Measurements from ENCODE around the gene TFB1M.
A peak's percentile ranks its signal among the peaks of the same experiment; 100 is the strongest.

The TFB1M gene

DNA sequence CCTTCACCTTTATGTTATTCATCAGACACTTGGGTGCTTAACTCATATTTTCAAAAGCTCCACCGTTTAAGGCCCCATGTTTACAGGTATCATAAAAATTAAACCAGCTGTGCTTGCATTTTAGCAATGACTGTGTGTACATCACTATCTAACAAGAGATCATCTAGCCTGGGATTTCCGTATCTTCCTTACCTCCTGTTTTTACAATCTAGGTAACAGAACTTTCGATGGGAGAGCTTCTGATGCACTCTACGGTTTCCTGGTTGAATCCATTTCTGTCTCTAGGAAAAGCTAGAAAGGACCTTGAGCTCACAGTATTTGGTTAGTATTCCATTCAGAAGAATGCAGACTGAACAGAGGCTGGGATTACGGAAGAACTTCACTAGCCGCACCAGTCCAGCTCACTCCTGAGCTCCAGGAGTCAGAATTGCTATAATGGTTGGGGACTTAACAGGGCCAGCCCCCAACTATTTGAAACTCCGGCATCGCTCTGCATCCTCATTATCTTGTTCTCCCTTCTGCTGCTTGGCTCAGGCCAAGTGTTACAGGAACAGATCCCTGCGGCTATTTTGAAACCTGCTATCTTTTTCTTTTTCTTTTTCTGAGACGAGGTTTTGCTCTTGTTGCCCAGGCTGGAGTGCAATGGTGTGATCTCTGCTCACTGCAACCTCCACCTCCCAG is 63.4 kb downstream of the TFB1M start:
- H3K4me3 ChIP-seq (replicated peaks; ENCODE audit: low read depth, low read length) = no peak overlapping the region
- TF ChIP-seq, protein P1, sequence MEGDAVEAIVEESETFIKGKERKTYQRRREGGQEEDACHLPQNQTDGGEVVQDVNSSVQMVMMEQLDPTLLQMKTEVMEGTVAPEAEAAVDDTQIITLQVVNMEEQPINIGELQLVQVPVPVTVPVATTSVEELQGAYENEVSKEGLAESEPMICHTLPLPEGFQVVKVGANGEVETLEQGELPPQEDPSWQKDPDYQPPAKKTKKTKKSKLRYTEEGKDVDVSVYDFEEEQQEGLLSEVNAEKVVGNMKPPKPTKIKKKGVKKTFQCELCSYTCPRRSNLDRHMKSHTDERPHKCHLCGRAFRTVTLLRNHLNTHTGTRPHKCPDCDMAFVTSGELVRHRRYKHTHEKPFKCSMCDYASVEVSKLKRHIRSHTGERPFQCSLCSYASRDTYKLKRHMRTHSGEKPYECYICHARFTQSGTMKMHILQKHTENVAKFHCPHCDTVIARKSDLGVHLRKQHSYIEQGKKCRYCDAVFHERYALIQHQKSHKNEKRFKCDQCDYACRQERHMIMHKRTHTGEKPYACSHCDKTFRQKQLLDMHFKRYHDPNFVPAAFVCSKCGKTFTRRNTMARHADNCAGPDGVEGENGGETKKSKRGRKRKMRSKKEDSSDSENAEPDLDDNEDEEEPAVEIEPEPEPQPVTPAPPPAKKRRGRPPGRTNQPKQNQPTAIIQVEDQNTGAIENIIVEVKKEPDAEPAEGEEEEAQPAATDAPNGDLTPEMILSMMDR (IDR thresholded peaks at IDR 0.05; ENCODE audit: low read depth, low read length, missing control alignments) = no peak
- DNase-seq (ENCODE audit: extremely low read depth, low read depth) = no peak

DNA sequence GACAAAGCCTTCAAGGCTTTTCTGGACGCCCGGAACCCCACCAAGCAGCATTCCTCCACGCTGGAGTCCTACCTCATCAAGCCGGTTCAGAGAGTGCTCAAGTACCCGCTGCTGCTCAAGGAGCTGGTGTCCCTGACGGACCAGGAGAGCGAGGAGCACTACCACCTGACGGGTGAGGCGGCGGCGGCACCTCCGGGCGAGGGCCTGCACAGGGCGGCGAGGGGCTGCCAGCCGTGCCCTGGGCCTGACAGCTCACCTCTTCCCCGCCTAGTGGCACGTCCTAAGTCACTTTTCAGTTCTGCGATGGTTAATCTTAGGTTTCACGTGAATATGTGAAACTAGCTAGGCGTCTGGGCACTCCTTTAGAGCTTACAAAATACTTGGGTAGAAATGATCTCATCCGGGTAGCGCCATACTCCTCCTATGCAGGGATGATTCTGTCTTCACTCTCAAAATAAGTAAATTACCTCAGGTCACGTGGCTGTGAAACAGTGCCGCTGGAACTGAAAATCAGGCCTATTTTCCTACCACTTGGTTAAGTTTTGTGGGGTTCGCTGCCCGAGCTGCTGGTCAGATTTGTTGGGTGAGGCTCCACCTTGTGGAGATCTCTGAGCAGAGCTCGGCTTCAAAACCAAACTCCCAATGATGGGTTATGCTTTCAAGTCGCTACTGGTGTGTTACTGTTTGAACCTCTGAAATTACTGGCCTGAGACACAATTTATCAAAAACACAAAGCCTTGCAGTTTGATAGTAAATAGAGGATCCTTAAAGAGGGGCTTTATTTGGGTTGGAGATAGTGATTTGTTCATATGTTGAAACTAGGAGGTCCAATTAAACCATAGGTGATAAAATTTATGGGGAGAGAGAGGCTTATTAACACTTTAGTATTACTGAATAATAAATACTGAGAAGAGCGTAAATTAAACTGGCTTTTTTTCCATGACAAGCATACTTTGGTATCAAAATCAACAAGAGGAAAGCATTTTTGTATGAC is 66.0 kb downstream of the TFB1M start:
- H3K4me3 ChIP-seq (replicated peaks; ENCODE audit: low read depth, low read length) = no peak overlapping the region
- TF ChIP-seq, protein P1 (IDR thresholded peaks at IDR 0.05; ENCODE audit: low read depth, low read length, missing control alignments) = peak; percentile 78
- no peak for DNase-seq (ENCODE audit: extremely low read depth, low read depth)

DNA sequence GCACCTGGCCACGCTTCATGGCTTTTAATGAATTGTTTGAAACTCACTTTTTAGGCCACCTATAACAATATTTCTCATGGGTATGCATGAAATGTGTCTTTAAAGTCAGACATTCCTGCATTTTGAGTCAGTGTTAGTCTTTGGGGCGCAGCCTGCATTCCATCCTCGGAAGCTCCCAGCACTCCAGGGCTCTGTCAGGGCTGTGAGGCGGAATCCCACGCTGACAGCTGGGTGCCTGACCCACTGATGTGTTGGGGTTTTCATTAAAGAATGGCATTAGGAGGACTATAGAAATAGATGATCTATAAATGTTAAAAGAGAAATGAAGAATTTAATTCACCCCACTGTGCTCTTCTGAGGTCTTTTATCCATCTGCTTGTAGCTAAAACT is 66.7 kb downstream of the TFB1M start:
- no peak for DNase-seq (ENCODE audit: extremely low read depth, low read depth)
- TF ChIP-seq, protein P1 (IDR thresholded peaks at IDR 0.05; ENCODE audit: low read depth, low read length, missing control alignments) = no peak
- H3K4me3 ChIP-seq (replicated peaks; ENCODE audit: low read depth, low read length) = no peak overlapping the region

DNA sequence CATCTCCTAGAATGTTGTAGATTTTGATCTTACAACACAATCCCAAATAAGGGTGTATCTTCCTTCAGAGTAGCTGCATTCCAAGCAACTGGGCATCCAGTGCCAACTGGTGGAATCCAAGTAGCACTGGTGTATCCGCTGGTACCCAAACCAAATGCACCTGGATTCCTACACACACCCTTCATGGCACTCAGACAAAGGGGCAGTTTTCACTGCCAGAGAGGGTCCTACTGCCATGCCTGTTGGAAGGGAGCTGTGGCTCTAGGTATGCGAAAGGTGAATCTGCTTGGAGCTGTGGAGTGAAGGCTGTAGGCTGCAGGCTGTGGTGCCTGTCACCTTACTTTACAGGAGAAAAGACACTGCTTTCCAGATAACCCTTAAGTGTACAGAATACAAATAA is 67.5 kb downstream of the TFB1M start:
- no peak for DNase-seq (ENCODE audit: extremely low read depth, low read depth)
- TF ChIP-seq, protein P1 (IDR thresholded peaks at IDR 0.05; ENCODE audit: low read depth, low read length, missing control alignments) = no peak
- no peak overlapping the region for H3K4me3 ChIP-seq (replicated peaks; ENCODE audit: low read depth, low read length)

DNA sequence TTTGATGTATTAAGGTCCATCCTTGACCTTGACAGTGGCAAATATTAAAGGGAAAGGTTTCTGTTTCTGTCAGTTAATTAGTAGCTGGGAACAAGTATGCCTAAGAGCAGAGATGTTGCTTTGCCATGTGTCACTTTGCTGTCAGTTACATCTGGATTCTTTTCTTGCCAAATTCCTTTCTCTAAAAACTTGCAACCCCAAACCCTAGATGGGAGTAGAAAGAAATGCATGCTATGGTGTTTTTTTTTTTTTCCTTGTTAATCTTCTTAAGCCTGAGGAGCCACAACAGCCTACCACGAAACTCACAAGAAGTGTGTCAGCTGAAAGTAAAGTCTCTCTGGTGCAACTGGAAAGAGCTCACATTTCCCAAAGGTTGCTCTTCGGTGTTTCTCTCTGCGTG is 68.5 kb downstream of the TFB1M start:
- TF ChIP-seq, protein P1 (IDR thresholded peaks at IDR 0.05; ENCODE audit: low read depth, low read length, missing control alignments) = no peak
- no peak overlapping the region for H3K4me3 ChIP-seq (replicated peaks; ENCODE audit: low read depth, low read length)
- DNase-seq (ENCODE audit: extremely low read depth, low read depth) = no peak

DNA sequence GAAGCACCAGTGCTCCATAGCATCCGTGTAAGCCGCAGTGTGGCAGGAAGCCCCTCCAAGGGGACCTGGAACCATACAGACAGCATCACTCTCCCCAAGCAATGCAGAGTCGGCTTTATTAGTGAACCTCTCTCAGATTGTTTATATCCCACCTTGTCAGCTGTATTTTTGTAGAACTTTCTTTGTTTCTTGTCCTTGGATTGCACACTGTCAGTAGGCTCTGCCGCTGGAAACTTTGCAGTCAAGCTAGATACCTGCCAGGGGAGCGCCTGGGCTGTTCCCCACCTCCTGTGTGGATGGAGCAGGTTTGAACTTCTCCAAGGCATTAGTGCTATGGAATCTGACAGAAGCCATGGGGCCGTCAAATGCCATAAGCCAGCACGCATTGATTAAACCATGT is 69.1 kb downstream of the TFB1M start:
- H3K4me3 ChIP-seq (replicated peaks; ENCODE audit: low read depth, low read length) = no peak overlapping the region
- no peak for DNase-seq (ENCODE audit: extremely low read depth, low read depth)
- TF ChIP-seq, protein P1 (IDR thresholded peaks at IDR 0.05; ENCODE audit: low read depth, low read length, missing control alignments) = no peak

Data from HFF-Myc (cell line).